NCI-H2029 treated with DMSO at 0.1 percent for 48 hours (cell line): ENCODE measurements around the gene TREX2.

Experiments used
- DNase-seq: peaks from one replicate; lab custom pipeline; 2025; lab: John Stamatoyannopoulos, UW

TREX2 gene

DNA sequence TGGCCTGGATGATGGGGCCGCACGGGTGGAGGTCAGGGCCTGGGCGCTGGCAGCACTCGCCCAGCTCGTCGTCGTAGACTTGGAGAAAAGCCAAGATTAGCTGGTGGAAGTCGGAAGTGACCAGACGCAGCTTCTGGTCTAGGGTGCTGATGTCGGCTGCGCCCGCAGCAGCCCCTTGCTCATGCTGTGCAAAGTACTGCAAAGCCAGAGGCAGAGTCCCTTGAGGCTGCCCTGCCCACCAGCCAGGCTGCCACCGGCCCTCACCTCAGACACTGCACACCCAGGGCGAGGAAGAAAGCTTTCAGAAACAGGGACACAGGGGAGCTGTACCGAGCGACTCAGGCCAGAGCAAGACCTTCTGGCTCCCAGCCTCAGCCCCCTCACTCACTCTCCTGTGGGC, 9.7 kb upstream of the TREX2 start:
- DNase-seq: no peak

GRCh38 chrX:153454901-153455550, 9.2 kb upstream of the TREX2 start:
- DNase-seq: no peak

DNA sequence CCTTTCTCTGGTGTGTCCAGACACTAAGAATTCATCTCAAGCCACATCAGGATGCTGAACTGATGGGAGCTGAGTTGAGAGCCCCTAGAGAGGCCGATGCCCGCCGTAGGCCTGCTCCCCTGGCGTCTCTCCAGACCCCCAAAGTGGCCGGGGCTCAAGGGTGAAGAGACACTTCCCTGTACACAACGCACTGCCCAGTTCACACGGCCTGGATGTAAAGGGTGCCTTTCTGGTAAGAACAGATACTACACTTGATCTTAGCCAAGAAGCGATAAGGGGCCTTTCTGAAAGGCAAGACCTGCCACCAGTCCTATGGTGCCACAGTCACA, 5.1 kb upstream of the TREX2 start:
- DNase-seq: no peak

GRCh38 chrX:153450114-153450948, 4.5 kb upstream of the TREX2 start:
- DNase-seq: no peak

DNA sequence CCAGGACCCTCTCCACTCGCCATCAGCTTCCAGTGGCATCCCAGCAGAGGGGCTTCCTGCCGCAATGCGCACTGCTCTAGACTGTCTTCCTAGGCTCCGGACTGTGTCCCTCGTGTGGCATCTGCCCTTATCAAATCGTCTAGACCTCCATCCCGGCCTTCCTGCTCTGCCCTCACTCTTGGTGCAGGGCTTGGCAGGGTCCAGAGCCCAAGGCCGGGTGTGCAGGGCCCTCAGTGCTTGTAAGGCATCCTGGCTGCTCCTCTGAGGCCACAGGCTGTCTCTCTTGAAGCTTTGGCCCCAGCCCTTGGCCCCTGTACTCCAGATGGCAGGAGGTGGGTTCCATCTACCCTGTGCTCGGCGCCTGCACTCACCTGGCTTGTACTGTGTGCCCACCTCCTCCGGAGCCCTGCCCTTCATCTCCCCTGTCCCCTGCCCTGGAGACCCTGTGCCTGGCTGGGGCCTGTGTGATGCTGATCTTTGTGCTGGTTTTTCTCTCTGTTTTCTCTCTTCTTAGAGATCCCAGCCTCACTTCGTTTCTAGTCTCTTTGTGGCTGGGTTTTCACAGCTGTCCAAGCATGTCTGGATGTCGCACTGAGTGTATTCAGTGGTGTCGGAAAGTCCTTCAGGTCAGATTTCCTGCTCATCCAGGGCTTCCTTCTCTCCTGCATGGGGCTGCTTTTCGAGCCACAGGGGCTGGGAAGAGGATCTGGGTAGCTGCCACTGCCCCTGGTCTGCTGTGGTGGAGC, 3.7 kb upstream of the TREX2 start:
- no peak for DNase-seq

DNA sequence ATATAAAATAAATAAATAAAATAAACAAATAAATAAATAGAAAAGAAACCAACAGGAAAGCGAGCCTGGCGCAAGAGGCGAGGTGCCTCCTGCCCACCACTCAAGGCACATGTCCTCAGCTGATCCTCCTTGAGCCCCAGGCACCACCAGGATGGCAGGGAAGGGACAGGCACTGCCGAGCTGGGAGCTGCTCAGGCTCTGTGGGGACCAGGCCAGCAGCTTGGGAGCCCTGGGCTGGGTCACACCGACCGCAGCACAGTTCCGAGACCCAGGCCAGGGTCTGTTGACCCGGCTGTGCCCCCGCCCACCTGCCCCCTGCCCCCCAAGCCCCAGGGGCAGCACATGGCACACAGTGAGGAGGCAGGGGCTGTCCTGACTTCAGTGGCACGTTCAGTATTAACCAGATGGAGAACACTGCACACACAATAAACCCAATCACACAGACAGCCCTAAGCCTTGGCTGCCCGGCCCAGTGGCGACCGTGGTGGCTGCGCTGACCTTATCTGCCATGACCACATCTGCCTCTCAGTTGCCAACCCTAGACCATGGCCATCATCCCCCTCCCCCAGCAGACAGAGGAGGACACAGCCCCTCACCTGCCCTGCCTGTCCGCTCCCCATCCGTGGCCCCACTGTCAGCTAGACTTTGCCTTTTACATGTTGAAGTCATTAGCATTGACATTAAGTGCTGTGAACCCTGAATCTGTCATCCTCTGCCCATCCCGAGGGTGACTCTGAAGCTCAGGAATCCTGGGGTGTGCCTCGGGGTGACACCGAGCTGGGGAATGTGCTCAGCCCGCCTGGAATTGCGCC, 2.9 kb upstream of the TREX2 start:
- no peak for DNase-seq

- no peak for DNase-seq
Observed at GRCh38 chrX:153447581-153447960, 1.7 kb upstream of the TREX2 start.

DNA sequence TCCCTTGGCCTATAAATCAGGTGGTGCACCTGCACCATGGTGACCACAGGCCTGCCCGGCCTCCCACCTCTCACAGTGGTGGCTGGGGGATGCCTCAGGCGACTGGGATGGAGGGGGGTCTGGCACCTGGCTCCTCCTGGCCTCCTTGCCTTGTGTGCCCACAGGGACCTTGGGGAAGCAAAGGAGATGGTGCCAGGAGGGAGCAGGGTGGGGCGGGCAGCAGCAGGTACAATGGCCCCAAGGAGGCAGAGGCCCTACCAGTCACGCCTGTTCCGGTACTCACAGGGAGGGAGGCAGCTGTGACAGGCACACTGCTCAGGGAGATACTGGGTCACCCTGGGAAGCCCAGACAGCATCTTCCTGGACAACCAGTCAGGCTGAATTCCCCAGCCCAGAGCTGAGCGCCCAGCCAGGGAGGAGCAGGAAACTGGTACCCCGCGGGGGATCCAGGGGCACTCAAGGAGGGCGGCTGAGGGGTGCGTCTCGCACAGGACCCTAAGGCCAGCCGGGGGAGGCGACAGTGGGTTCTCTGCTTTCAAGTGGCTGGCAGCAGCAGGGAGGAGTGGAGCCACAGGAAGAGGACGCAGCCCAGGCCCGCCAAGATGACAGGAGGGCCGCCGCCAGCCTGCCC, 1.2 kb upstream of the TREX2 start:
- no peak for DNase-seq

DNA sequence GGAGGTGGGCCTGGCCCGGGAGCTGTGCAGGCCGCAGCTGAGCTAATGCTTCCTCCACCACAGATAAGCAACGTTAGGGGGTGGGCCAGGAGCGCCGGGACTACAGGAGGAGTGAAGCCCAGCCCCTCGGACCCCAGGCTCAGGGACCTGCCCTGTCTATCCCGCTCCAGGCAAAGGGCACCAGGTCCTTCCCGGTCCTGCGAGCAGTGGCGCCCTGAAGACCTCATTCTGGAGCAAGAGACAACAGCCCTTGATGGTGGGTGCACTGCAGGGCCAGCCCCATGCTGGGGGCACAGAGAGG, 730 bp upstream of the TREX2 start:
- DNase-seq: no peak

DNA sequence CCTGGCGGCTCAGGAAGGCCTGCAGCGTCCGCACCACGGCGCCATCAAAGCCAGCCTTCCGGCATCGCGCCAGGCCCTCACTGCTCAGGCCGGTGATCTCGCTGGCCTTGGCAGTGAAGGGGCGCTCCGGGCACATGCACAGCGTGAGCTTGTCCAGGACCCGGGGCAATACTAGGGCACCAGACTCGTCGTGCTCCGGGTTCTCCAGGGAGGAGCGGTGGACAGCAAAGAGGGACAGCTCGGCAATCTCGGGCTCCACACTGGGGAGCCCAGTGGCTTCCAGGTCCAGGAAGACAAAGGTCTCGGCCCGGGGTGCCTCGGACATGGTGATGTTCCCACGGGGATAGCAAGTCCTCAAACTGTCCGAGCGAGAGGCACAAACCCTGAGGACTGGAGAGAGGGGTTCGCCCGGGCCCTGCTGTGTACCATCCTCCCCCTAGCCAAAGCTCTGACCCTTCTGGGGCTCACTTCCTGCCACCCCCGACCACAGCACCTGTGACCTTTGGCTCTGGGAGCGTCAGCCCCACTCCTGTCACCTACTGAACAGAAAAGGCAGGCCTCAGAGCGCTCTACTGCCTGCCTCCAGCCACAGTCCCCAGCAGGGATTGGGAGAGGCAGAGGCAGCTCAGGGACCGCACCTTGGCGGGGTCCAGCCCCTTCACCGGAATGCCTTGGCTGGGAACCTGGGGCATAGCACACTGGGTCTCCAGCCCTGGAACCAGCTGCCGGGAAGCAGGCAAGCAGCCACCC, 575 bp downstream of the TREX2 start:
- no peak for DNase-seq

GRCh38 chrX:153444333-153445011, 1.4 kb downstream of the TREX2 start:
- no peak for DNase-seq

DNA sequence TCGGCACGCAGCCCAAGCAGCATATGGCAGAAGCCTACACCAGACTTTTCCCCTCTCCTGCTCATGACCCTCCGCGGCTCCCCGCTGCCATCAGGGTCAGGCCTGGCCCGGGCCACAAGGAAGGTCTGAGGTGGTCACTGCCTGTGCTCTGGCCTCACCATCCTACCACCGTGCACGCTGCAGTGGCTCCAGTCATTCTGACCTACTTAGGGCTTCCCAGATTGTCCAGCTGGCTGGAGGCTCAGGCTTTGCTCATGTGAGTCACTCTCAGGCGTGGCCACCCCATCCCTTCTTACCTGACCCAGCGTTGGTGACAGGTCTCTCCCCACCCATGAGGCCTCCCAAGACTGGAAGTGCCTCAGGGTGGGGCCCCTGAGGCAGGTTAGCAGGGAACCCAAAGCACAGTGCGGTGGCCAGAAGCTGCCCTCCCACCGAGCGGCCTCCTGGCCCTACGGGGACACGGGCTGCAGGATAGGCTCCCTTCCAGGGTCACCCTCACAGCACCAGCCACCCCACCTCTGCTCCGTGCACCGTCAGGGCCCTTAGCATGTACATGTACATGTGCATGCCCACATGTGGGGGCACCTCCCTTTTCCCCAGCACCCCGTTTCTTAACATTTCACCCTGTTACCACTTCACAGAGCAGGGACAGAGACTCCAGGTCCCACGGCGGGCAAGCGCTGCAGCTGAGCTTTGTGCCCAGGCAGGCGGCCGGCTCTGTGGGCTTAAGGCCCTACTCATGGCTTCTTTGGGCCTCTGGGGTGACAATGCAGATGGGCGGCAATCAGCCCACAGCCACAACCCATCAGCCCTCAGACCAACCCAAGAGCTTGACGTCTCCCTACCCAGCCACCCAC, 2.2 kb downstream of the TREX2 start:
- no peak for DNase-seq

- DNase-seq: no peak
Observed at GRCh38 chrX:153442463-153442862, 3.4 kb downstream of the TREX2 start.

GRCh38 chrX:153441981-153442380, 3.9 kb downstream of the TREX2 start:
- DNase-seq: no peak

DNA sequence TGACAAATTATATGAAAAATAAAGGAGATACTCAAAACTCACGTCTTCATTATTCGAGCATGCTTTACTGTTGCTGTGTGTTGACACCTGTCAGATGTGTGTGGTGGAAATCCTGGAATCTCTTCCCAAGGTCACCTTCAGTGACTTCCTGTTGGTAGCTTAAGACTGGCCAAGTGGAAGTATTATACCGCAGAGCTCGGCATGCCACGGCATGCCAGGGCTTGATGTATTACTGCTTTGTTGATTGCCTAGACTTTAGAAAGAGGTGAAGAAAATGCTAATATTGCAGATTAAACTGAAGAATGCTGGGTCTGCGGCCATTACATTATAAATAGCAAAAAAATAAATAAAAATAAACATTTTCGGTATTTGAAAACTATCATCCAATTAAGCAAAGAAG, 4.6 kb downstream of the TREX2 start:
- DNase-seq: no peak

GRCh38 chrX:153440556-153441135, 5.2 kb downstream of the TREX2 start:
- DNase-seq: no peak

DNA sequence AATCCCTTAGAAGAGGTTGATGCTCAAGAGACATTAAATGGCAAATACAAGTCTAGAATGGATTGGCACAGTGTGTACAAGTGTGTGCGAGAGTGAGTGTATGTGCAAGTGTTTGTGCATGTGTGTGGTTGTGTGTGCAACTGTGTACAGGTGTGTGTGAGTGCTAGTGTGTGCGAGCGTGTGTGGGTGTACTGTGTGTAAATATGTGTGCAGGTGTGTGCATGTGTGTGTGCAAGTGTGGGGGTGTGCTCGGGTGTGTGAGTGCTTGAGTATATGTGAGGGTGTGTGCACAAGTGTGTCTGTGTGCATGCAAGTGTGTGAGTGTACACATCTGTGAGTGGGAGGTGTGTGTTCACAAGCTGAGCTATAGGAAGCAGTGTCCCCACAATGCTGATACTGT, 5.9 kb downstream of the TREX2 start:
- no peak for DNase-seq

- no peak for DNase-seq
Observed at GRCh38 chrX:153438532-153438931, 7.3 kb downstream of the TREX2 start.

DNA sequence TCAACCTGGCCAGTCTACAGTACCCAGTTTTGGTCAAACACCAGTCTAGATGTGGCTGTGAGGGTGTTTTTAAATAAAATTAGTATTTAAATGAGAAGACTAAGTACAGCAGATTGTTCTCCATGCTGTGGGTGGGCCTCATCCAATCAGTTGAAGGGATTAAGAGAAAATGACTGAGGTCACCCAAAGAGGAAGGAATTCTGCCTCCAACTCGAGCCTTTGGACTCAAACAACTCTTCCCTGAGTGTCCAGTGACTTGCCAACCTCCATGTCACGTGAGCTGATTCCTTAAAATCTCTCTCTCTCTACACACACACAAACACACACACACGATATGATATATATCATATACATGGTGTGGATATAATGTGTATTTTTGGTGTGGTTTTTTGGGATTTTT, 10.0 kb downstream of the TREX2 start:
- DNase-seq: no peak
